T-helper 1 cell treated with Interleukin-12 subunit alpha and Interleukin-12 subunit beta and Interleukin-4 antibody, amounts not matched to agents 30 μg/mL and 1 μg/mL, for 36 hours (primary cell): ENCODE results near the gene DUS2.
"Not testable (repeated sequence)": the region's sequence is repeated elsewhere in the genome, so short reads cannot be mapped to it uniquely, and the experiment has no call there.

Experiments
- H3K27ac Mint-ChIP-seq: one replicate; pipeline ENCODE4 v1.8.0; 2021; ENCODE audit warnings: mild to moderate bottlenecking, mixed read lengths
- H3K27me3 Mint-ChIP-seq: one replicate; pipeline ENCODE4 v1.8.0; 2021; ENCODE audit warnings: low read depth, mixed read lengths
- H3K36me3 Mint-ChIP-seq: one replicate; pipeline ENCODE4 v1.8.0; 2021; ENCODE audit warnings: low read depth, mixed read lengths
- H3K4me1 Mint-ChIP-seq: one replicate; pipeline ENCODE4 v1.8.0; 2021; ENCODE audit warnings: low read depth, mixed read lengths
- H3K4me3 Mint-ChIP-seq: one replicate; pipeline ENCODE4 v1.8.0; 2021; ENCODE audit warnings: mild to moderate bottlenecking, moderate library complexity, mixed read lengths
- H3K9me3 Mint-ChIP-seq: one replicate; pipeline ENCODE4 v1.8.0; 2021; ENCODE audit warnings: mixed read lengths

DUS2 gene

GRCh38 chr16:68096491-68096890 lies 73.4 kb downstream of the DUS2 start:
- H3K36me3 Mint-ChIP-seq: peaks cover 9% of the 10 kb centered on the region
- H3K9me3 Mint-ChIP-seq: no peaks in the 10 kb centered on the region
- peaks cover 39% of the 10 kb centered on the region for H3K4me1 Mint-ChIP-seq
- no peak overlapping the region for H3K27ac Mint-ChIP-seq
- H3K27me3 Mint-ChIP-seq: no peaks in the 10 kb centered on the region
- no peak overlapping the region for H3K4me3 Mint-ChIP-seq

- Mint-ChIP-seq H3K4me1 (peaks cover 36% of the 10 kb centered on the region), H3K4me3 (no peak overlapping the region)
Observed at GRCh38 chr16:68097088-68097487, 74.0 kb downstream of the DUS2 start.

GRCh38 chr16:68097895-68098294 lies 74.8 kb downstream of the DUS2 start:
- Mint-ChIP-seq H3K36me3 (peaks cover 14% of the 10 kb centered on the region), H3K4me3 (no peak overlapping the region), H3K4me1 (peaks cover 38% of the 10 kb centered on the region), H3K9me3 (no peaks in the 10 kb centered on the region), H3K27me3 (no peaks in the 10 kb centered on the region), H3K27ac (no peak overlapping the region)

More at GRCh38 chr16:68097088-68097487, 74.0 kb downstream of the DUS2 start:
- Mint-ChIP-seq H3K27ac (no peak overlapping the region), H3K27me3 (no peaks in the 10 kb centered on the region), H3K9me3 (no peaks in the 10 kb centered on the region), H3K36me3 (peaks cover 9% of the 10 kb centered on the region)

- peaks cover 29% of the 10 kb centered on the region for H3K4me1 Mint-ChIP-seq
- H3K36me3 Mint-ChIP-seq: peaks cover 19% of the 10 kb centered on the region
- H3K4me3 Mint-ChIP-seq: no peak overlapping the region
- H3K27me3 Mint-ChIP-seq: no peaks in the 10 kb centered on the region
- H3K9me3 Mint-ChIP-seq: peaks cover 3% of the 10 kb centered on the region
- H3K27ac Mint-ChIP-seq: no peak overlapping the region
Observed at GRCh38 chr16:68100488-68100887, 77.4 kb downstream of the DUS2 start.

- no peaks in the 10 kb centered on the region for H3K27me3 Mint-ChIP-seq
- no peak overlapping the region for H3K4me3 Mint-ChIP-seq
- peaks cover 37% of the 10 kb centered on the region for H3K36me3 Mint-ChIP-seq
- H3K4me1 Mint-ChIP-seq: peaks cover 31% of the 10 kb centered on the region
- H3K27ac Mint-ChIP-seq: no peak overlapping the region
- H3K9me3 Mint-ChIP-seq: peaks cover 31% of the 10 kb centered on the region
Observed at GRCh38 chr16:68105611-68106010, 82.5 kb downstream of the DUS2 start.

GRCh38 chr16:68107230-68107928 lies 84.3 kb downstream of the DUS2 start:
- Mint-ChIP-seq H3K4me1 (peaks cover 31% of the 10 kb centered on the region), H3K9me3 (peaks cover 40% of the 10 kb centered on the region), H3K36me3 (peaks cover 47% of the 10 kb centered on the region)
- H3K4me3 Mint-ChIP-seq, H3K27ac Mint-ChIP-seq, H3K27me3 Mint-ChIP-seq: not testable (repeated sequence)

GRCh38 chr16:68109156-68109555 lies 86.1 kb downstream of the DUS2 start:
- H3K9me3 Mint-ChIP-seq: peaks cover 43% of the 10 kb centered on the region
- H3K36me3 Mint-ChIP-seq: peaks cover 46% of the 10 kb centered on the region
- peaks cover 31% of the 10 kb centered on the region for H3K4me1 Mint-ChIP-seq
- H3K27ac Mint-ChIP-seq, H3K27me3 Mint-ChIP-seq, H3K4me3 Mint-ChIP-seq: not testable (repeated sequence)

- H3K27ac Mint-ChIP-seq, H3K27me3 Mint-ChIP-seq, H3K4me3 Mint-ChIP-seq: not testable (repeated sequence)
- peaks cover 30% of the 10 kb centered on the region for H3K4me1 Mint-ChIP-seq
- H3K36me3 Mint-ChIP-seq: peaks cover 42% of the 10 kb centered on the region
- H3K9me3 Mint-ChIP-seq: peaks cover 39% of the 10 kb centered on the region
Observed at GRCh38 chr16:68110611-68111010, 87.5 kb downstream of the DUS2 start.

- Mint-ChIP-seq H3K36me3 (peaks cover 40% of the 10 kb centered on the region), H3K27me3 (no peaks in the 10 kb centered on the region), H3K4me1 (peaks cover 36% of the 10 kb centered on the region), H3K27ac (no peak overlapping the region), H3K4me3 (no peak overlapping the region), H3K9me3 (peaks cover 38% of the 10 kb centered on the region)
Observed at GRCh38 chr16:68111379-68111778, 88.3 kb downstream of the DUS2 start.

- H3K9me3 Mint-ChIP-seq: peaks cover 33% of the 10 kb centered on the region
- peak overlapping the region; percentile 26 for H3K27ac Mint-ChIP-seq
- peaks cover 46% of the 10 kb centered on the region for H3K4me1 Mint-ChIP-seq
- H3K4me3 Mint-ChIP-seq: no peak overlapping the region
- no peaks in the 10 kb centered on the region for H3K27me3 Mint-ChIP-seq
- H3K36me3 Mint-ChIP-seq: peaks cover 37% of the 10 kb centered on the region
Observed at GRCh38 chr16:68113059-68113761, 90.1 kb downstream of the DUS2 start.

- Mint-ChIP-seq H3K36me3 (peaks cover 35% of the 10 kb centered on the region), H3K9me3 (peaks cover 27% of the 10 kb centered on the region), H3K4me3 (no peak overlapping the region), H3K4me1 (peaks cover 45% of the 10 kb centered on the region), H3K27me3 (no peaks in the 10 kb centered on the region), H3K27ac (no peak overlapping the region)
Observed at GRCh38 chr16:68113765-68114240, 90.7 kb downstream of the DUS2 start.

- peaks cover 15% of the 10 kb centered on the region for H3K9me3 Mint-ChIP-seq
- H3K27ac Mint-ChIP-seq, H3K27me3 Mint-ChIP-seq, H3K4me3 Mint-ChIP-seq: not testable (repeated sequence)
- H3K36me3 Mint-ChIP-seq: peaks cover 26% of the 10 kb centered on the region
- peaks cover 46% of the 10 kb centered on the region for H3K4me1 Mint-ChIP-seq
Observed at GRCh38 chr16:68114939-68115338, 91.9 kb downstream of the DUS2 start.

GRCh38 chr16:68115851-68116250 lies 92.8 kb downstream of the DUS2 start:
- peaks cover 22% of the 10 kb centered on the region for H3K36me3 Mint-ChIP-seq
- H3K27ac Mint-ChIP-seq: no peak overlapping the region
- no peak overlapping the region for H3K4me3 Mint-ChIP-seq
- H3K27me3 Mint-ChIP-seq: no peaks in the 10 kb centered on the region
- H3K4me1 Mint-ChIP-seq: peaks cover 43% of the 10 kb centered on the region
- peaks cover 10% of the 10 kb centered on the region for H3K9me3 Mint-ChIP-seq

- Mint-ChIP-seq H3K27me3 (no peaks in the 10 kb centered on the region), H3K4me1 (peaks cover 42% of the 10 kb centered on the region), H3K4me3 (no peak overlapping the region), H3K9me3 (peaks cover 5% of the 10 kb centered on the region), H3K27ac (no peak overlapping the region), H3K36me3 (peaks cover 16% of the 10 kb centered on the region)
Observed at GRCh38 chr16:68116256-68116867, 93.3 kb downstream of the DUS2 start.

- Mint-ChIP-seq H3K36me3 (peaks cover 19% of the 10 kb centered on the region), H3K27me3 (no peaks in the 10 kb centered on the region), H3K9me3 (peaks cover under 1% of the 10 kb centered on the region), H3K27ac (peak overlapping the region; percentile 15), H3K4me1 (peaks cover 46% of the 10 kb centered on the region), H3K4me3 (peak overlapping the region; percentile 4)
Observed at GRCh38 chr16:68117884-68118283, 94.8 kb downstream of the DUS2 start.
